Measurements from ENCODE around the gene HNRNPUL1.

- TF ChIP-seq CTCF (IDR thresholded peaks at IDR 0.05) (peak in 4 of 6 experiments; percentile 21 to 31 (median 26)), POLR2A (IDR thresholded peaks at IDR 0.05) (peak in 1 of 4 donors; percentile 61)
Observed at GRCh38 chr19:41263850-41264580, at the start of gene HNRNPUL1.
